Mesothelial cell of epicardium (in vitro differentiated cells): Measurements from ENCODE around the gene NR6A1. TPM values are rescaled to one million over a fixed set of nuclear protein-coding genes. Genes with fewer than 3 reads are reported as not detected.

Experiments used
- DNase-seq, 2 experiments: peaks; one replicate each; pipeline ENCODE4 v3.0.0; 2021; ENCODE audit warnings: low spot score in 2 of 2; ENCODE audit not compliant: unreplicated experiment in 2 of 2
- H3K27ac Mint-ChIP-seq: 2 replicates; pipeline ENCODE4 v1.8.0; 2021; ENCODE audit warnings: mixed read lengths
- H3K27me3 Mint-ChIP-seq: 2 replicates; pipeline ENCODE4 v1.8.0; 2021; ENCODE audit warnings: low read depth, mixed read lengths
- H3K36me3 Mint-ChIP-seq: 2 replicates; pipeline ENCODE4 v1.8.0; 2021; ENCODE audit warnings: mixed read lengths
- H3K4me1 Mint-ChIP-seq: 2 replicates; pipeline ENCODE4 v1.8.0; 2021; ENCODE audit warnings: mixed read lengths
- H3K4me3 Mint-ChIP-seq: 2 replicates; pipeline ENCODE4 v1.8.0; 2021; ENCODE audit warnings: mild to moderate bottlenecking, moderate library complexity, mixed read lengths
- H3K9me3 Mint-ChIP-seq: 2 replicates; pipeline ENCODE4 v1.8.0; 2021; ENCODE audit warnings: mixed read lengths
- CTCF ChIP-seq: fragments of 200-600 bp; sonication (generic); IDR thresholded peaks from one replicate; pipeline ENCODE4 v1.5.0; 2021; ENCODE audit warnings: antibody characterized with exemption; ENCODE audit not compliant: unreplicated experiment
- total RNA-seq: library from RNA; stranded (reverse); gene quantifications from 3 replicates; pipeline ENCODE4 v1.2.1, GENCODE V29; 2021

Gene NR6A1
- total RNA-seq, 1 donor from 2014 or later = 5.9 TPM

GRCh38 chr9:124478354-124478753 lies 292.8 kb downstream of the NR6A1 start:
- DNase-seq = no peak
- peaks cover 5% of the 10 kb centered on the region for H3K4me1 Mint-ChIP-seq
- no peaks in the 10 kb centered on the region for H3K36me3 Mint-ChIP-seq
- H3K9me3 Mint-ChIP-seq = no peaks in the 10 kb centered on the region
- H3K27me3 Mint-ChIP-seq = peaks cover 47% of the 10 kb centered on the region
- no peak for TF ChIP-seq CTCF
- peak overlapping the region; percentile 52 for H3K4me3 Mint-ChIP-seq
- H3K27ac Mint-ChIP-seq = no peak overlapping the region

GRCh38 chr9:124477648-124478285 lies 293.3 kb downstream of the NR6A1 start:
- H3K27me3 Mint-ChIP-seq = peaks cover 43% of the 10 kb centered on the region
- H3K4me3 Mint-ChIP-seq = peak overlapping the region; percentile 52
- no peak overlapping the region for H3K27ac Mint-ChIP-seq
- peaks cover 5% of the 10 kb centered on the region for H3K4me1 Mint-ChIP-seq
- H3K36me3 Mint-ChIP-seq = no peaks in the 10 kb centered on the region
- DNase-seq = no peak
- H3K9me3 Mint-ChIP-seq = no peaks in the 10 kb centered on the region
- no peak for TF ChIP-seq CTCF

GRCh38 chr9:124477211-124477647 lies 293.9 kb downstream of the NR6A1 start:
- Mint-ChIP-seq H3K4me3 (peak overlapping the region; percentile 24), H3K27me3 (peaks cover 41% of the 10 kb centered on the region)
- no peak for TF ChIP-seq CTCF

GRCh38 chr9:124475868-124476690 lies 295.0 kb downstream of the NR6A1 start:
- no peak for DNase-seq
- Mint-ChIP-seq H3K4me3 (no peak overlapping the region), H3K9me3 (no peaks in the 10 kb centered on the region), H3K4me1 (peaks cover 5% of the 10 kb centered on the region), H3K36me3 (no peaks in the 10 kb centered on the region), H3K27me3 (peaks cover 34% of the 10 kb centered on the region), H3K27ac (no peak overlapping the region)
- TF ChIP-seq CTCF = no peak

More at GRCh38 chr9:124477211-124477647, 293.9 kb downstream of the NR6A1 start:
- H3K36me3 Mint-ChIP-seq = no peaks in the 10 kb centered on the region
- DNase-seq = no peak
- H3K9me3 Mint-ChIP-seq = no peaks in the 10 kb centered on the region
- H3K4me1 Mint-ChIP-seq = peaks cover 5% of the 10 kb centered on the region
- no peak overlapping the region for H3K27ac Mint-ChIP-seq

GRCh38 chr9:124475158-124475867 lies 295.8 kb downstream of the NR6A1 start:
- Mint-ChIP-seq H3K36me3 (no peaks in the 10 kb centered on the region), H3K4me1 (peaks cover 5% of the 10 kb centered on the region), H3K27ac (no peak overlapping the region), H3K4me3 (no peak overlapping the region), H3K9me3 (no peaks in the 10 kb centered on the region), H3K27me3 (peaks cover 30% of the 10 kb centered on the region)
- DNase-seq = no peak
- TF ChIP-seq CTCF = no peak
